Measurements from ENCODE around the gene PCCB. TPM values are rescaled to one million over a fixed set of nuclear protein-coding genes. Genes with fewer than 3 reads are reported as not detected.
A peak's percentile ranks its signal among the peaks of the same experiment; 100 is the strongest.

Gene PCCB
- 63.4 TPM for total RNA-seq (2021; ENCODE audit: unreplicated experiment)
- 71.9 TPM for polyA plus RNA-seq (2012; ENCODE audit: insufficient read length)
- Bru-seq, nascent RNA = percentile 79 among the genes with signal in this experiment
- percentile 67 among the genes with signal in this experiment for BruChase-seq, experiment 1, labeled RNA remaining after a 2-hour chase
- BruChase-seq, experiment 2, labeled RNA remaining after a 6-hour chase = percentile 72 among the genes with signal in this experiment
- long read RNA-seq, full-length matches to known transcripts = 146 of 199 reads
- long read RNA-seq, partial matches to known transcripts = 37 of 199 reads
- long read RNA-seq, other reads (novel, unspliced or antisense) = 16 of 199 reads

DNA sequence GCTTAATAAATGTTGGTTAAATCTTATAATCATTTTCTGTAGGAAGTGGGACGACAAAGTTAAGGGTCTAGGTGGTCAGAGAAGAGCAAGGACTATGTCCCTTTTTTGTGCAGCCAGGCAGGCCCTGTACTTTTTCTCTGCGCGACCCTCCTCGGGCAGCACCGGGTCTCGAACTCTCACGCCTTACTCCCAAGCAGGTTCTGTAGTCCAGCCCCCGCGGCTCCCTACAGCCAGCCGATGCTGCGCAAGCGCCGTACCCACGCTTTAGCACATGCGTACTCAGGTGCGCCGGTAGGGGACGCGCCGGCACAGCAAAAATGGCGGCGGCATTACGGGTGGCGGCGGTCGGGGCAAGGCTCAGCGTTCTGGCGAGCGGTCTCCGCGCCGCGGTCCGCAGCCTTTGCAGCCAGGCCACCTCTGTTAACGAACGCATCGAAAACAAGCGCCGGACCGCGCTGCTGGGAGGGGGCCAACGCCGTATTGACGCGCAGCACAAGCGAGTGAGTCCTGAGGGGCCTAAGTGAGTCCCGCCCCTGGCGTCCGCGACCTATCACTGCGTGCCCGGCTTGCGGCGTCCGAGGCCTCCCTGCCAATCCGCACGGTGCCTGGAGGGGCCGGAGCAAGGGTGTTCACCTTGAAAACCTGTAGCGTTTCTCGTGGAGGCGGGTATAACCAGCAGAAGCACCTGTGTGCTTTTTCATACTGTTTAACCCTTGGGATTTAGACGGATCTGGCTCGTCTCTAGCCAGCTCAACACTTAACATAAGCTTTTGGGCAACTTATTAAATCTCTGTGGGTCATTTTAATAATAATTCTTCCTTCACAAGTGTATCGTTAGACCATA, at the start of gene PCCB:
PCCB (plus strand) TSS at position 282 of the 844 bp plus-strand sequence; CDS start at position 318, 36 bp downstream.
- Histone ChIP-seq H3K27ac (ENCODE audit: low read length) (peak within 1 kb of the TSS; percentile 84), H3K9me3 (ENCODE audit: control insufficient read depth, insufficient read depth, low read depth, low read length) (no peaks in the 10 kb centered on the region), H3K27me3 (ENCODE audit: control insufficient read depth, insufficient read depth, low read length) (no peaks in the 10 kb centered on the region), H3K4me1 (ENCODE audit: control insufficient read depth, insufficient read depth, low read length) (peaks cover 8% of the 10 kb centered on the region), H3K4me3 (ENCODE audit: low read depth in 2 of 2, low read length in 2 of 2) (peak within 1 kb of the TSS; percentile 62 to 79), H3K36me3 (ENCODE audit: control insufficient read depth, insufficient read depth, low read length) (no peaks in the 10 kb centered on the region)
- ChIA-PET CTCF (no interaction called here), POLR2A (interaction anchor here (1.0 kb wide), 1 partner anchor 57 kb away, joined by 4 read pairs; no protein-coding TSS in a partner anchor)
- peak; percentile 90 for TF ChIP-seq POLR2AphosphoS5 (IDR thresholded peaks at IDR 0.05; ENCODE audit: low read depth, low read length)
- peak; percentile 63; the same call in 1 of the 2 replicates for TF ChIP-seq SIN3A (IDR thresholded peaks at IDR 0.05; ENCODE audit: borderline replicate concordance, insufficient read depth, low read depth, low read length)
- TF ChIP-seq, protein P1, sequence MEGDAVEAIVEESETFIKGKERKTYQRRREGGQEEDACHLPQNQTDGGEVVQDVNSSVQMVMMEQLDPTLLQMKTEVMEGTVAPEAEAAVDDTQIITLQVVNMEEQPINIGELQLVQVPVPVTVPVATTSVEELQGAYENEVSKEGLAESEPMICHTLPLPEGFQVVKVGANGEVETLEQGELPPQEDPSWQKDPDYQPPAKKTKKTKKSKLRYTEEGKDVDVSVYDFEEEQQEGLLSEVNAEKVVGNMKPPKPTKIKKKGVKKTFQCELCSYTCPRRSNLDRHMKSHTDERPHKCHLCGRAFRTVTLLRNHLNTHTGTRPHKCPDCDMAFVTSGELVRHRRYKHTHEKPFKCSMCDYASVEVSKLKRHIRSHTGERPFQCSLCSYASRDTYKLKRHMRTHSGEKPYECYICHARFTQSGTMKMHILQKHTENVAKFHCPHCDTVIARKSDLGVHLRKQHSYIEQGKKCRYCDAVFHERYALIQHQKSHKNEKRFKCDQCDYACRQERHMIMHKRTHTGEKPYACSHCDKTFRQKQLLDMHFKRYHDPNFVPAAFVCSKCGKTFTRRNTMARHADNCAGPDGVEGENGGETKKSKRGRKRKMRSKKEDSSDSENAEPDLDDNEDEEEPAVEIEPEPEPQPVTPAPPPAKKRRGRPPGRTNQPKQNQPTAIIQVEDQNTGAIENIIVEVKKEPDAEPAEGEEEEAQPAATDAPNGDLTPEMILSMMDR (IDR thresholded peaks at IDR 0.05) = peak; percentile 89
- no peak for TF ChIP-seq REST (IDR thresholded peaks at IDR 0.05; ENCODE audit: insufficient read depth in 1 of 2, low read depth in 2 of 2, low read length in 1 of 2)
- 0 out of 2 replicates have a peak, but pooled peaks have one; percentile 38 for TF ChIP-seq TCF7L2 (IDR thresholded peaks at IDR 0.05; ENCODE audit: low read depth, low read length)
- in situ Hi-C loops (cut with HindIII; ENCODE audit: low pct_unique_long_range_greater_than_20kb, low sequenced_read_pairs) (no loop called here), intact Hi-C loops (cut with micrococcal nuclease; ENCODE audit: unreplicated experiment) (no loop called here)
- ATAC-seq = peak; percentile 100
- peak; percentile 81 for DNase-seq (ENCODE audit: low read depth, low spot score)
- BruUV-seq (replicated peaks) = no TSS peak

DNA sequence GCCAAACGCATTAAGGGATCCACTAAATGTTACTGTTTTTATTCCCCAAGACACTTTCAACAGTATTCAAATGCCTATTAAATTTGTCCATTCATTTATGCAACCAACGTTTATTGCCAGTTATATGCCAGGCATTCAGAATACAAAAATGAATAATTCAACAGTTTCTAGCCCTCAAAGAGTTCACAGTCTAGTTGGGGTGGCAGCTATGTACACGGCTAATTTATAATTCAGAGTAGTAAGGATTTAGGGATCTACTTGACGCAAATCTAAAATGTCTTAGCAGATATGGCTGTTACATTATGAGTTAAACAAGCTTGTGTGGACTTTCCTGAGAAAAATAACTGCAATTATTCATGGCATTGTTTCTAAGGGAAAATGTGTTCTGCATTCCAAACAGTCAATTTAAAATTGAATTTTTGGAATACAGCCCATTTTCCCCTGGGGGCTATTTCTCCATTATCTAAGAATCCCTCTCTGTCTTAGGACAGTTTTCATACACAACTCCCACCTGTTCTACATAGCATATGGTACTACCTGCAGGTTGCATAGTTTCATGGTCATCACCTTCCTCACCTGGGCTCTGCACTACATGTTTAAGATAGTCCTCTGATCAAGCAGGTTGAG, 42.5 kb upstream of the PCCB start:
- H3K36me3 ChIP-seq (ENCODE audit: control insufficient read depth, insufficient read depth, low read length) = no peaks in the 10 kb centered on the region
- no peaks in the 10 kb centered on the region for H3K4me1 ChIP-seq (ENCODE audit: control insufficient read depth, insufficient read depth, low read length)
- no peak for DNase-seq (ENCODE audit: low read depth, low spot score)
- POLR2A ChIA-PET = interaction anchor here (0.6 kb wide), 1 partner anchor 418 kb away, joined by 3 read pairs; no protein-coding TSS in a partner anchor
- CTCF ChIA-PET = no interaction called here
- no TSS peak for BruUV-seq (replicated peaks)
- H3K9me3 ChIP-seq (ENCODE audit: control insufficient read depth, insufficient read depth, low read depth, low read length) = no peaks in the 10 kb centered on the region
- no peak for ATAC-seq
- TF ChIP-seq SIN3A (IDR thresholded peaks at IDR 0.05; ENCODE audit: borderline replicate concordance, insufficient read depth, low read depth, low read length) (no peak), REST (IDR thresholded peaks at IDR 0.05; ENCODE audit: insufficient read depth in 1 of 2, low read depth in 2 of 2, low read length in 1 of 2) (no peak), TCF7L2 (IDR thresholded peaks at IDR 0.05; ENCODE audit: low read depth, low read length) (no peak), POLR2AphosphoS5 (IDR thresholded peaks at IDR 0.05; ENCODE audit: low read depth, low read length) (no peak)
- TF ChIP-seq, protein P1 (IDR thresholded peaks at IDR 0.05) = no peak
- intact Hi-C loops (cut with micrococcal nuclease; ENCODE audit: unreplicated experiment) (no loop called here), in situ Hi-C loops (cut with HindIII; ENCODE audit: low pct_unique_long_range_greater_than_20kb, low sequenced_read_pairs) (loop anchor here (5.0 kb wide), 1 partner anchor 35 kb away; no protein-coding TSS in a partner anchor)
- H3K4me3 ChIP-seq (ENCODE audit: low read depth in 2 of 2, low read length in 2 of 2) = no peak overlapping the region
- no peaks in the 10 kb centered on the region; the same call in 1 of the 2 replicates for H3K27me3 ChIP-seq (ENCODE audit: control insufficient read depth, insufficient read depth, low read length)
- H3K27ac ChIP-seq (ENCODE audit: low read length) = no peak overlapping the region
